ENCODE measurements around the gene STAB1. TPM values are rescaled to one million over a fixed set of nuclear protein-coding genes. Genes with fewer than 3 reads are reported as not detected.

STAB1 gene
- total RNA-seq, 2 donors from 2014 or later = 303 to 498 TPM

DNA sequence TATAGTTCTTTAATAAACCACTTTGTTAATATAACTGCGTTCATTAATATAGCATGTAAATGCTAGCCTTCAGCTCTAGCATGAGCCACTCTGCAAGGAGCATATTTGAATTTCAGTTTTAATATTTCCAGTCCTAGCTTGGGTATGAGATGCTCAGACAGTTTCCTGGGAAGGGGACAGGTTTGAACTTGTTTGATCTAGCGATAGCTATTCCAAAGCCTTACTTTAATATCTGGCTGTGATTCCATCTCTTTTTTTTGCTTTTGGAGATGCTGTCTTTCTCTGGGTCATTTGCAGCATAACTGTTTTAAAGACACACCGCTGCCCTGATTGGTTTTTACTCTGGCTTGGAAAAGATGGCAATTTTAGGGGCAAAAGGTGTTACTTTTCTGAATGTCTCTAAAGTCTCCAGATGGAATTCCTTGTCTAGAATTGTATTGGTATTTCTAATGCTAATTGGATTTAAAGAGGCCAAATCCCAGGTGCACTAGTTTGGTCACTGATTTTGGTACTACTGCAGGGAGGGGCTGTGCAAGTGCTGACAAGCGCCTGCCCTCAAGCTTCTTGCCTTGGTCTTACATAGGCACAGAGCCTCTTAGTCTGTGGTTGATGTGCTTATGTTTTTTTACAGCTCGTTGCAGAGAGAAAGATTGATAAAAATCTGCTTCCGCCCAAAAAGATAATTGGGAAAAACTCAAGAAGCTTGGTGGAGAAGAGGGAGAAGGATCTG, 36.9 kb upstream of the STAB1 start:
- DNase-seq (ENCODE audit: low spot score) = no peak
- intact Hi-C loops (cut with DNase I) = no loop called here

DNA sequence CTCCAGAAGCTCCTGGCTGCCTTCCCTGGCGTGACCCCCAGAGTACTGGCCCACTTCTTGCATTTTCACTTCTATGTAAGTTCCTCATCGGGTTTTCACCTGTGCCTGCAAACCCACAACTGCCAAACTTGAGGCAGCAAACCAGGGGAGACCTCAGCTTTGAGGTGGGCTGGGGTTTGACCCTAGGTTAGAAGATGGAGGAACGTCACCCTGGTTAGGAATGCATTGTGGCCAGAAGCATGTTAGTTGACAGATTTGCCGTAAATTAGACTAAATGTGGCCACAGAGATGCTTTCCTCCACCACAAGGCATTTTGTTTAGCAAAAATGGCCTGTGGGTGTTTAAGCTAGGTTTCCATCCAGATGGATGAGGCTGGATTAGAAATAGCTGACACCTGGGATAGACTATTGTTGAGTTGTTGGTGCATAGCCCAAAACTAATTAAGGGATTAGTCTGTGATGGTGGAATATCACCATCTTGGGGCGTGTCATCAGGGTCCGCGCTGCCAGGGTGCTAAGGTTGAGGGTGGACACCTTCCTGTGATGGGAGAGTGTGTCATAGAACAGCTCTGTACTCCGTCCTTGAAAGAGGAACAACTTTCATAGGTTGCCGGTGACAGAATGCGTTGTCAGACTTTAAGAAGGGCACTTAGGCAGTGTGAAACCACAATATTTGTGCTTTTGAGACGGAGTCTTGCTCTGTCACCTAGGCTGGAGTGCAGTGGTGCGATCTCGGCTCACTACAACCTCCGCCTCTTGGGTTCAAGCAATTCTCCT, 36.2 kb upstream of the STAB1 start:
- DNase-seq (ENCODE audit: low spot score) = no peak
- intact Hi-C loops (cut with DNase I) = no loop called here

DNA sequence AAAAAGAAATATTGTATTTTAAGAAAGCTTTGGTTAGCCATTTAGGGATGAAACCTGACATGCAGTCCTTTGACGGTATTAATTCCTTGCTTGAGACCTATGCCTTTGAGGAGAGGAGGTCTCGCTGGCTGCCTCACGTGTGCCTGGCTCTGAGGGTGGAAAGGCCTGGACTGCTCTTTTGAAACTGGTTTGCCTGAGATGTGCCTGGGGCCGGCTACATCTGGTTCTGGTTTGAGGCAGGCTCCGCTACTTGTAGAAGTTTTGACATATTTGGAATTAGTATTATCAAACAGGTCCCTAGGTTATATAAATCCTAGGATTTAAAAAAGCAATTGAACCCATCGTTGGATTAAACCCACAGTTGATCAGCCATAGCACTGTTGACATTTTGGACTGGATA, 33.3 kb upstream of the STAB1 start:
- intact Hi-C loops (cut with DNase I) = no loop called here
- no peak for DNase-seq (ENCODE audit: low spot score)

DNA sequence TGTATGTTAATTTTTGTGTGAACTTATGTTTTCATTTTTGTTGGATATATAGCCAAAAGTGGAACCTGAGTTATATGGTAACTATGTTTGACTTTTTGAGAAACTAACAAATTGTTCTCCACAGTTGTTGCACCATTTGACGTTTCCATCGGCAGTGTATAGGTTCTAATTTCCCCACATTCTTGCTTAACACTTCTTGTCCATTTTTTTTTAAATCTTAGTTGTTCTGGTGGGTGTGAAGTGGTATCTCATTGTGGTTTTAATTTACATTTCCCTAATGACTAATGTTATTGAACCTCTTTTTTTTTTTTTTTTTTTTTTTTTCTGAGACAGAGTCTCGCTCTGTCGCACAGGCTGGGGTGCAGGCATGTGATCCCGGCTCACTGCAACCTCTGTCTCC, 31.7 kb upstream of the STAB1 start:
- intact Hi-C loops (cut with DNase I) = no loop called here
- no peak for DNase-seq (ENCODE audit: low spot score)

DNA sequence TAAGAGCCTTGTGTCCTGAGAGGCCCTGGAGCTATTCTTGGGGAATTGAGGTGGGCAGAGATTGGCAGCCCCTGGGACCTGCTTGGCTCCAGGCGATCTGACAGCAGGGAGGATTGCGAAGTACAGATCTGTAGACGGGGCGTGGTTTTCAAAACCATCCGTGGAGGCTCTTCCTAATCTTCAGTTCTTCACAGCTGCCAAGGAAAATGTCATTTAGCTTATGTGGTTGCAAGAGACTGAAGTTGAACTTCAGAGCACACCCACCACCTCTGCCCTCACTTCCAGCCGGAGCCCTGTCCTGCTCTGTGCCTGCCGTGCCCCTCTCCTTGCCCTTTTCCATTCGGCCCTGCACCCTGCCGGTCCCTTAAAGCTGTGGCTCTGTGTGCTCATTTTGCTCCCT, 26.8 kb upstream of the STAB1 start:
- no peak for DNase-seq (ENCODE audit: low spot score)
- intact Hi-C loops (cut with DNase I) = no loop called here

DNA sequence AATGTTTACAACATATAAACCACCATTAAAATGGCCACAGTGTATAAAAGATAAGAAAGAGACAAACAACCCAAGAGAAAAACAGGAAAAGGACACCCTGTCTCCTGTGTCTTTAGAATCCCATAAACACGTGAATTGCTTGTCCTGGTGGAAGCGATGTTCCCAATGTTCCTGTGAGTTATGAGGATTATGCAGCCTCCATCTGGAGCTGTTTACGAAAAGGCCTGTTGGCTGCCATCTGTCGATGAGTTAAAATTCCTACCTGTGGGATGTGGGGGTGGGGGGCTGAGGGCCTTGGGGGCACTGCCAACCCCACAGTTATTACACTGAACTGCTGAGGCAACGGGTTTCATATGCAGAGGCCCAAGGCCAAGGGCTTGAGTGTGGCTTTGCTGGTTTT, 26.1 kb upstream of the STAB1 start:
- DNase-seq (ENCODE audit: low spot score) = no peak
- intact Hi-C loops (cut with DNase I) = no loop called here

GRCh38 chr3:52470920-52471319, 24.2 kb upstream of the STAB1 start:
- intact Hi-C loops (cut with DNase I) = no loop called here
- DNase-seq (ENCODE audit: low spot score) = no peak

- intact Hi-C loops (cut with DNase I) = no loop called here
- DNase-seq (ENCODE audit: low spot score) = peak; percentile 92
Measured at GRCh38 chr3:52471371-52472238, 23.5 kb upstream of the STAB1 start.

- no peak for DNase-seq (ENCODE audit: low spot score)
- intact Hi-C loops (cut with DNase I) = no loop called here
Measured at GRCh38 chr3:52472239-52473000, 22.7 kb upstream of the STAB1 start.

DNA sequence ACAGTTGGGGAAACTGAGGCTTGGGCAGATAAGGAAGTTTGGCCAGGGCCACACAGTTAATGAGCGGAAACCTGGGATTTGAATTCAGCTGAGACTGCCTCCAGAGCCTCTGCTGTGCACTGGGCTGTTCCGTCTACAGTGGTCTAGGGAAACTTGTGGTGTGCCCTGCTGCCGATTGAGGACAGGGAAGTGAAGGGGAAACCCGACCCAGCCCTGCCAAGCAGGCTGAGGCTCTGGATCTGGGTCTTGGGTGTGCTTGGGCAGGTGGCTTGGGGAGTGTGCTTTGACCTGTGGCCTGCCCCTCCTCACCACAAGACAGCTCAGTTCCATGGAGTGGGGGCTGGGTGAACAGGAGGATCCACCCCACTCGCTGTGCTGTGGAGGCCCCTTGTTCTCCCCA, 22.1 kb upstream of the STAB1 start:
- intact Hi-C loops (cut with DNase I) = no loop called here
- no peak for DNase-seq (ENCODE audit: low spot score)

DNA sequence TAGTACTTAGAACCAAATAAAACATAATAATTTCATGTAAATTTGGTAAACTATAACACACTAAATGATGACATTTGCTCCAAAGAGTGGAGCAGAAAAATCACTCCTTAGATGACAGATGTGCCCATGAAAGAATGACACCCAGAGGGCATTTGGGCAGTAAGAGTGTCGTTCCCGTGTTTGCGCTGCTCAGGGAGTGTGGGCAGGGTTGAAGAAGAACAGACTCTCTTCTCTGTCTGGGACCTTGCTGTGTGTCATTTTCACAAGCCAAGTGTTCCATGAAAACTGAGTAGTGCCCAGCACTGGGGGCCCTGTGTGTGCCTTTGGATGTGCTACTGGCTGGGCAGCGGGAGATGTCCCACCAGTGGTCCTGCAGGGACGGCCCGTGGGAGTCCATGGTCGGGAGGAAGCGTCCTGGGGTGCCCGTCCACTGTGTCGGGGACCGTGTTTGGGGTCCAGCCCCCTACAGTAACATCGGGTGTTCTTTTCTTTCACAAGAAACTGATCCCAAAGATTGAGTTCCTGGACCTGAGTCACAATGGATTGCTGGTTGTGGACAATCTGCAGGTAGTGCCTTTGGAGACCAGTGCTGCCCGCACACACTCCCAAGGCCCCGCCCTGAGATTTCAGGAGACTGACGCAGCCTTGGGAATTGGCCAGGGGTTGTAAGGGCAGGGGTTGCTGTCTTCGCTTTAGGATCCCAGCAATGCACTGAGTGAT, 17.9 kb upstream of the STAB1 start:
- no peak for DNase-seq (ENCODE audit: low spot score)
- intact Hi-C loops (cut with DNase I) = no loop called here

DNA sequence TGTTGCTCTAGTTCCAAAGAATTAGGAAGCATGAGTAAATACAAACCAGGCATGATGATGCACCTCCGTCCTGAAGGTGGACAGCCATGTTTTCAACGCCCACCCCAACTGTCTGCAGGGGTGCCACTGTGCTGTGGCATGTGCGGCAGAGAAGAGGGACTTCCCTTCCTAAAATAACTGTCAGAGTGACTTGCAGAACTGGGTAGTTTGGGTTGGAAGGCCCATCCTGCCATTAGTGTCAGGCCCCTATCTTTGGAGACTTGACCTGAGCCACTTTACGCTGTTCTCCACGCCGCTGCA, 17.4 kb upstream of the STAB1 start:
- DNase-seq (ENCODE audit: low spot score) = no peak
- intact Hi-C loops (cut with DNase I) = no loop called here

- intact Hi-C loops (cut with DNase I) = no loop called here
- no peak for DNase-seq (ENCODE audit: low spot score)
Measured at GRCh38 chr3:52479037-52479876, 15.9 kb upstream of the STAB1 start.

DNA sequence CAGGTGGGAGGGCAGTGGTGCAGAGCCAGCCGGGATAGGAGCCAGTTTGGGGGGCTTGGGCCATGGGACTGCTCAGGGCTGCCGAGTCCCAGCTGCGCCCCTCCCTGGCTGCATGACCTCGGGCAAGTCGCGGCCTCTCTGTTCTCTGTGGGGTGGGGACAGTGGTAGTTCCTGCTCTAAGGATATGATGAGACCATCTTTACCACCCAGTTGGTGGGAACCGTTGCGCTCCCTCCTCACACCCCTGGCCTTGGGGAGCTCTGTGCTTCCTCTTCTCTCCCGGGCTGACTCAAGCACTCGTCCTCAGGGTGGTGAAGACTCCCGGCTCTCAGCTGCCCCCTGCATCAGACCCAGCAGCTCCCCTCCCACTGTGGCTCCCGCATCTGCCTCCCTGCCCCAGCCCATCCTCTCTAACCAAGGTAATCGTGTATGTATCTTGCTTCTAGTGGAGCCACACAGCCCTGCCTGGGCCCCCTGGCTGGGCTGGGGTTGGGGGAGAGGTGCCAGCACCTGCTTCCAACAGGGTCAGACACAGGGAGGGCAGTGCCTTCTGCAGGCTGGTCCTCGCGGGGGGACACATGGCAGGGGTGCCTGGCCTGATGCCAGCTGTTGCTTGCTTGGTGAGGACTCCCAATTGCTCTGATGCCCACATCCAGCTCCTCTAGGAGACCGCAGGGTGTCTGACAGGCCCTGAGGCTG, 15.1 kb upstream of the STAB1 start:
- DNase-seq (ENCODE audit: low spot score) = peak; percentile 78

DNA sequence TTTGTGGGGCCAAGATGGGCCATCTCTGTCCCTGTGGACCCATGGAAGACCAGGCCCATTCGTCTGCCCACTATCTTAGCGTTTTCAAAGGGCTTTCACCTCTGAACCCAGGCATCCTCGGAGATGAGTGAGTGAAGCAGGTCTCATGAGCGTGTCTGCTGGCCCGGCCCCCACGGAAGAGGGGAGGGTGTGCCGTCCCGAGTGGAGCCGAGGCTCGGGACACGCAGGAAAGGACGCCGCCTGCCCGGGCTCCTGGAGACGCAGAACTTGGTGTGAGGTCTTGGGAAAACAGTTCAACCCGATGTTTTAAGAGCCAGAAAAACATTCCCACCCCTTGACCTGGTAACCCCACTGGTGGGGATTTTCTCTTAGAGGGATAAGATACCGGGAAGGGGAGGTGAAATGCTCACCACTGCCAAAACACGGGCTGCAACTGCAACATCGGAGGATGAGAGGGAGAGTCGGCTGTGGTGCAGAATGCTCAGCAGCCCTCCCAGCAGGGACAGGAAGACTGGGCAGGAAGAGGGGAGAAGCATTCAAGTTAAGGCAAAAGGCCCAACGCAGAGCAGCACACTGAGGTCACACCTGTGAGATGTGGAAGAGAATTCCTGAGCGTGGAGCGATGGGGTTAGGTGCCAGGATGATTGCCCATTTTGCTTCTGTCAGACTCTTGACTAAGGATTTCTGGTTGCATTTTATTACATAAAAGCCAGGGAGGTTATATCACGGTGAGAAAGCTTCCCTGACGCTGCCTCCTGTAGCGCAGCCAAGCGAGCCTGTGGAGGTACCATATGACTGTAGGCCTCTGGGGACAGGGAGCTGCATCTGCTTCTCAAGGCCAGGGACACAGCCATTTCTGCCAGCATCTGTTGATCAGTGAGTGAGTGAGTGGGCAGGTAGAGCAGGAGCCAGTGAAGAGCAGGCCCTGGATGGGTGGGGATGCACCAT, 14.1 kb upstream of the STAB1 start:
- no peak for DNase-seq (ENCODE audit: low spot score)
- intact Hi-C loops (cut with DNase I) = no loop called here

More for the DNA sequence above, 15.1 kb upstream of the STAB1 start:
- intact Hi-C loops (cut with DNase I) = no loop called here

DNA sequence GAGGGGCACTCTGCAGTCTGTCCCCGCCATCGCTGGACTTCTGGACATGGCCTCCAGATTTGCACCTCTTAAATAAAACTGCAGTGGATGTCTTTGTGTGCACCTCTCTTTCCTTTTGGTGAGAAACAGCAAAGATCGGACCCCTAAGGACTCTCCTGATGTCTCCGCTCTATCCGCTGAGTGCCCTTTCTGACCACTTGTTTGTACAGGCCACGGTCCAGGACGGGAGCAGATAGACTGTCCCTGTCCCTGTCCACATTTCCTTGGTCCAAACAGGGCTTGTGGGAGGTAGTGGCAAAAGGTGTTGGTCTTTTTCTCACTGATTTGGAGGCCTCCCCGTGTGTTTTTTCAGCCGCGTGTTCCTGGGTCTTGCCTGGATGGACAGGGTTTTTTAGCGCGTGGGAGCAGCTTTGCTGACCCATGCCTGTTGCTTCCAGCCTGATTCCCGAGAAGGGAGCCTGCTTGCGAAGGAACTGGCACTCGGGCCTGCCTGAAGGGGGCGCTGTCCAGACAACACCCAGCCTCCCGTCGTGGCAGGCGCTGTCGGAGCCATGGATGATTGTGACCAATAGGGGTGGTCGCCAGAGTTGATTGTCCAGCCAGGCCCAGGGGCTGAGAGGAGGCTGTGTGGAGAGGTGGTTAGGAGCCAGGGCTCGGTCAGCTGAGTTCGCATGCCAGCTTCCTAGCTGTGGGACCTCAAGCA, 13.2 kb upstream of the STAB1 start:
- intact Hi-C loops (cut with DNase I) = no loop called here
- no peak for DNase-seq (ENCODE audit: low spot score)
